ENCODE measurements around the gene ACOT7. TPM values are rescaled to one million over a fixed set of nuclear protein-coding genes. Genes with fewer than 3 reads are reported as not detected.

Gene ACOT7
- total and polyA plus RNA-seq, 12 donors = 4.0 to 40.4 (median 8.6) TPM

GRCh38 chr1:6299557-6300165 lies 93.9 kb downstream of the ACOT7 start:
- H3K9me3 ChIP-seq = no peaks in the 10 kb centered on the region
- no peak overlapping the region for H3K4me3 ChIP-seq
- no peaks in the 10 kb centered on the region for H3K27me3 ChIP-seq
- DNase-seq (no peak), ATAC-seq (no peak)
- intact Hi-C loops (cut with DNase I) = no loop called here
- TF ChIP-seq CTCF (IDR thresholded peaks at IDR 0.05) = no peak
- no peak overlapping the region for H3K27ac ChIP-seq
- H3K36me3 ChIP-seq = peaks cover 0 to 2% (median 0%) of the 10 kb centered on the region in 9 donors
- no peaks in the 10 kb centered on the region for H3K4me1 ChIP-seq
- WGBS, 2 donors = 92 to 93% methylated on average over 15 of the region's 15 CpGs

DNA sequence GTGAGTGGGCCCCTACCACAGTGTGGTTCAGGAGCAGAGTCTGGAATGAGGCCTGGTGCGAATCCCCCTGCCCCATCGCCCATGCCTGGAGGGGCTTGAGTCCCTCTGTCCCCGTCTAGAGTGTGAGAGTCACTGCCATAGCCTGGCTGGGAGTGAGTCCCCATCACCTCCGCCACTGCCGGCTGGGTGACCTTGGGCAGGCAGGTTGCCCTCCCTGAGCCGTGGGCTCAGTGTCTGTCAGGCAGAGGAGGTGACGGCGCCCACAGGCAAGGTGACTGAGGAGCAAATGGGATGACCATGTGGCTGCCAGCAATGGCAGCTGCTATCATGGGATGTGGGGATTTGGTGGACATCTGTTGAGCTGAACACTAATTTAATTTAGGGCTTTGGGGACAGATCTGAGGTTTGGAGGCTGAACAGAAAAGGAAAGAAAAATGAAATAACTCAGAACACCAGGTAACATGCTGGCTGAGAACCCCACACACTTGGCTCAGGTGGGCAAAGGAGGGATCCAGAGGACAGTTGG lies 94.6 kb downstream of the ACOT7 start:
- Histone ChIP-seq H3K9me3 (no peaks in the 10 kb centered on the region), H3K27ac (no peak overlapping the region), H3K36me3 (peaks cover 0 to 7% (median 0%) of the 10 kb centered on the region in 9 donors), H3K4me1 (no peaks in the 10 kb centered on the region), H3K27me3 (no peaks in the 10 kb centered on the region), H3K4me3 (no peak overlapping the region)
- WGBS, 2 donors = 96% methylated on average over 8 of the region's 8 CpGs
- DNase-seq (no peak), ATAC-seq (no peak)
- intact Hi-C loops (cut with DNase I) = no loop called here
- TF ChIP-seq CTCF (IDR thresholded peaks at IDR 0.05) = no peak

- ATAC-seq (no peak), DNase-seq (no peak)
- no peaks in the 10 kb centered on the region for H3K27me3 ChIP-seq
- no peak overlapping the region for H3K4me3 ChIP-seq
- TF ChIP-seq CTCF (IDR thresholded peaks at IDR 0.05) = no peak
- H3K27ac ChIP-seq = no peak overlapping the region
- H3K36me3 ChIP-seq = peaks cover 0 to 10% (median 0%) of the 10 kb centered on the region in 9 donors
- no peaks in the 10 kb centered on the region for H3K9me3 ChIP-seq
- intact Hi-C loops (cut with DNase I) = no loop called here
- H3K4me1 ChIP-seq = no peaks in the 10 kb centered on the region
- WGBS, 2 donors = 86 to 94% methylated on average over 8 of the region's 8 CpGs
Observed at GRCh38 chr1:6298530-6298929, 95.0 kb downstream of the ACOT7 start.

- intact Hi-C loops (cut with DNase I) = no loop called here
- TF ChIP-seq CTCF (IDR thresholded peaks at IDR 0.05) = no peak
- ATAC-seq (no peak), DNase-seq (no peak)
- 93 to 95% methylated on average over 6 of the region's 6 CpGs for WGBS, 2 donors
- Histone ChIP-seq H3K4me3 (no peak overlapping the region), H3K4me1 (peaks cover 0 to 15% (median 4%) of the 10 kb centered on the region in 9 donors), H3K36me3 (peaks cover 0 to 10% (median 0%) of the 10 kb centered on the region in 9 donors), H3K27ac (no peak overlapping the region), H3K27me3 (no peaks in the 10 kb centered on the region), H3K9me3 (no peaks in the 10 kb centered on the region)
Observed at GRCh38 chr1:6295910-6296309, 97.7 kb downstream of the ACOT7 start.

Measured in heart right ventricle (tissue), 16 donors.